HCT116 (cell line): ENCODE measurements around the gene NTN3.

Source experiments
- CBX3 ChIP-seq: IDR thresholded peaks from 2 replicates; pipeline ENCODE4 v1.6.1; 2012; ENCODE audit warnings: low read depth
- CEBPB ChIP-seq: IDR thresholded peaks from 2 replicates; pipeline ENCODE4 v1.6.1; 2012; ENCODE audit warnings: low read depth
- CTCF ChIP-seq, 3 experiments: fragments of 200-600 bp in 1 of 3; sonication (generic) in 1 of 3; IDR thresholded peaks in 2 of 3; conservative IDR thresholded peaks in 1 of 3; 2 replicates each; pipeline ENCODE4 v1.5.1; 2012 to 2017; ENCODE audit warnings: low read depth in 2 of 3, low read length in 2 of 3, antibody characterized with exemption in 1 of 3, borderline replicate concordance in 1 of 3, control low read depth in 1 of 3, mild to moderate bottlenecking in 1 of 3, mixed read lengths in 1 of 3, mixed run types in 1 of 3, moderate library complexity in 1 of 3; ENCODE audit not compliant: insufficient read depth in 1 of 3
- EZH2 ChIP-seq: fragments of 200-600 bp; sonication (generic); IDR thresholded peaks from 2 replicates; pipeline ENCODE4 v1.6.1; 2017; ENCODE audit warnings: antibody characterized with exemption, mixed run types
- EZH2phosphoT487 ChIP-seq: fragments of 200-600 bp; IDR thresholded peaks from 2 replicates; pipeline ENCODE4 v1.6.1; 2018; ENCODE audit warnings: antibody characterized with exemption, borderline replicate concordance
- POLR2A ChIP-seq: IDR thresholded peaks from 2 replicates; pipeline ENCODE4 v1.7.0; 2011; ENCODE audit warnings: borderline replicate concordance; ENCODE audit not compliant: insufficient read depth, insufficient read length; ENCODE audit errors: extremely low read depth
- POLR2AphosphoS5 ChIP-seq: IDR thresholded peaks from 2 replicates; pipeline ENCODE4 v1.6.1; 2011; ENCODE audit warnings: mild to moderate bottlenecking, low read depth, low read length, moderate library complexity
- SIN3A ChIP-seq: IDR thresholded peaks from 2 replicates; pipeline ENCODE4 v1.6.1; 2012; ENCODE audit warnings: low read depth
- SP1 ChIP-seq: IDR thresholded peaks from 2 replicates; pipeline ENCODE4 v1.6.1; 2012; ENCODE audit warnings: low read depth
- ZFX ChIP-seq: fragments of 450-650 bp; IDR thresholded peaks from 2 replicates; pipeline ENCODE4 v1.6.1; 2017
- TF ChIP-seq, protein P1 (sequence below): IDR thresholded peaks from 2 replicates; pipeline ENCODE4 v1.6.1; 2012

DNA sequence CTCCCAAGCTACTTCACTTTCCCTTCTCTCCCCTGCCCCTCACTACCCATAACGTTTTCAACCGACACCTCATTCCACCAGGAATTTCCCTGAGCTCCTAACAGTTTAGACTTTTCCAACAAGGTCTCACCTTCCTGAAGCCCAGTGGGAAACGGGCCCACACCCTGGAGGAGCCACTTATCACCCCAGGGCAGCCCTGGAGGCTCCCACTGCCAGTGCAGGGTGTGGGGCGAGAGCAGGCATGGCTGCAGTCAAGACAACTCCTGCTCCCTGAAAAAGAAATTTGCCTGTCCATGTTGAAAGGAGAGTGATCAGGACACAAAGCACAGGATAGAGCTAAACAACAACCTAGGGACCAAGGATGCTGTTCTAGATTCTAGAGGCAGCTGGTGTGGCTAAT, 43.6 kb upstream of the NTN3 start:
- TF ChIP-seq CEBPB (no peak), CTCF (IDR thresholded peaks at IDR 0.05 in 2 of 3, conservative IDR thresholded peaks at IDR 0.05 in 1 of 3; ENCODE audit: borderline replicate concordance in 1 of 3, insufficient read depth in 1 of 3, low read depth in 2 of 3, low read length in 2 of 3) (no peak), POLR2A (no peak), EZH2phosphoT487 (no peak), EZH2 (no peak), CBX3 (no peak), ZFX (no peak), SP1 (no peak), POLR2AphosphoS5 (no peak), SIN3A (no peak)
- TF ChIP-seq, protein P1, sequence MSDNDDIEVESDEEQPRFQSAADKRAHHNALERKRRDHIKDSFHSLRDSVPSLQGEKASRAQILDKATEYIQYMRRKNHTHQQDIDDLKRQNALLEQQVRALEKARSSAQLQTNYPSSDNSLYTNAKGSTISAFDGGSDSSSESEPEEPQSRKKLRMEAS: no peak
